Prostate gland (tissue), 2 donors: ENCODE measurements around the gene MICAL1. TPM values are rescaled to one million over a fixed set of nuclear protein-coding genes. Genes with fewer than 3 reads are reported as not detected.
"Not testable (repeated sequence)": the region's sequence is repeated elsewhere in the genome, so short reads cannot be mapped to it uniquely, and the experiment has no call there.

ENCODE experiments used
- DNase-seq: peaks from one replicate; pipeline ENCODE4 v3.0.0-alpha.2; 2019; ENCODE audit warnings: low spot score
- H3K27ac ChIP-seq, 2 donors: fragments of 200-600 bp; sonication (generic); 2 replicates each; pipeline ENCODE4 v1.5.1; 2017 to 2019
- H3K27me3 ChIP-seq: fragments of 200-600 bp; sonication (generic); replicated peaks from 2 replicates; pipeline ENCODE4 v1.5.1; 2019; ENCODE audit not compliant: insufficient read depth
- H3K36me3 ChIP-seq, 2 donors: fragments of 200-600 bp; sonication (generic); 1 replicate in 1 of 2; 2 replicates in 1 of 2; pipeline versions ENCODE4 v1.5.1 to v1.8.1; 2017 to 2019
- H3K4me1 ChIP-seq: fragments of 200-600 bp; sonication (generic); replicated peaks from 2 replicates; pipeline ENCODE4 v1.5.1; 2019
- H3K4me3 ChIP-seq, 2 donors: fragments of 200-600 bp; sonication (generic); 2 replicates each; pipeline ENCODE4 v1.5.1; 2017 to 2019
- H3K9me3 ChIP-seq: fragments of 200-600 bp; sonication (generic); 2 replicates; pipeline ENCODE4 v1.5.1; 2017
- CTCF ChIP-seq, 4 experiments: fragments of 200-600 bp in 2 of 4; fragments of 450-650 bp in 2 of 4; sonication (generic) in 2 of 4; IDR thresholded peaks; 1 replicate in 3 of 4; 2 replicates in 1 of 4; pipeline ENCODE4 v1.5.1; 2016 to 2019; ENCODE audit warnings: antibody characterized with exemption in 4 of 4, mild to moderate bottlenecking in 2 of 4, moderate library complexity in 2 of 4
- POLR2A ChIP-seq: fragments of 450-650 bp; IDR thresholded peaks from one replicate; pipeline ENCODE4 v1.6.1; 2016; ENCODE audit warnings: antibody characterized with exemption, mild to moderate bottlenecking
- POLR2AphosphoS5 ChIP-seq: sonication (generic); formaldehyde crosslinking; IDR thresholded peaks from one replicate; pipeline ENCODE4 v1.6.1; 2017; ENCODE audit warnings: antibody characterized with exemption
- WGBS: methylation state at CpG from one replicate; pipeline ENCODE4 v1.1.5; 2018; 5-methylcytosine and 5-hydroxymethylcytosine counted together
- intact Hi-C: fragments of 100-400 bp; cut with DNase I; formaldehyde crosslinking; loops from one replicate; pipeline ENCODE4 v1.14.2; 2022
- total RNA-seq, 2 donors: library from RNA; depleted of rRNA; stranded (reverse); fragments of >200 nt; gene quantifications; one replicate each; pipeline ENCODE4 v1.1.0, GENCODE V29; 2016

The MICAL1 gene
- total RNA-seq, 2 donors from 2014 or later, result 13.9 to 55.4 TPM

GRCh38 chr6:109466212-109466923 lies 10.8 kb upstream of the MICAL1 start:
- no peak overlapping the region for H3K27ac ChIP-seq
- TF ChIP-seq POLR2AphosphoS5, result no peak
- no peak for TF ChIP-seq POLR2A
- no peak for TF ChIP-seq CTCF (IDR thresholded peaks at IDR 0.05)
- H3K4me1 ChIP-seq, result no peaks in the 10 kb centered on the region
- DNase-seq, result no peak
- intact Hi-C loops, result no loop called here
- no peaks in the 10 kb centered on the region for H3K9me3 ChIP-seq
- H3K27me3 ChIP-seq, result no peaks in the 10 kb centered on the region
- WGBS, result 83% methylated on average over 7 of the region's 7 CpGs
- no peaks in the 10 kb centered on the region for H3K36me3 ChIP-seq
- no peak overlapping the region for H3K4me3 ChIP-seq

GRCh38 chr6:109465772-109466171 lies 10.2 kb upstream of the MICAL1 start:
- intact Hi-C loops, result no loop called here
- no peak for DNase-seq
- Histone ChIP-seq H3K27ac (no peak overlapping the region), H3K4me1 (no peaks in the 10 kb centered on the region), H3K36me3 (no peaks in the 10 kb centered on the region), H3K27me3 (no peaks in the 10 kb centered on the region), H3K4me3 (no peak overlapping the region), H3K9me3 (no peaks in the 10 kb centered on the region)
- WGBS, result 76% methylated on average over 7 of the region's 7 CpGs
- TF ChIP-seq CTCF (IDR thresholded peaks at IDR 0.05) (no peak), POLR2AphosphoS5 (no peak)

DNA sequence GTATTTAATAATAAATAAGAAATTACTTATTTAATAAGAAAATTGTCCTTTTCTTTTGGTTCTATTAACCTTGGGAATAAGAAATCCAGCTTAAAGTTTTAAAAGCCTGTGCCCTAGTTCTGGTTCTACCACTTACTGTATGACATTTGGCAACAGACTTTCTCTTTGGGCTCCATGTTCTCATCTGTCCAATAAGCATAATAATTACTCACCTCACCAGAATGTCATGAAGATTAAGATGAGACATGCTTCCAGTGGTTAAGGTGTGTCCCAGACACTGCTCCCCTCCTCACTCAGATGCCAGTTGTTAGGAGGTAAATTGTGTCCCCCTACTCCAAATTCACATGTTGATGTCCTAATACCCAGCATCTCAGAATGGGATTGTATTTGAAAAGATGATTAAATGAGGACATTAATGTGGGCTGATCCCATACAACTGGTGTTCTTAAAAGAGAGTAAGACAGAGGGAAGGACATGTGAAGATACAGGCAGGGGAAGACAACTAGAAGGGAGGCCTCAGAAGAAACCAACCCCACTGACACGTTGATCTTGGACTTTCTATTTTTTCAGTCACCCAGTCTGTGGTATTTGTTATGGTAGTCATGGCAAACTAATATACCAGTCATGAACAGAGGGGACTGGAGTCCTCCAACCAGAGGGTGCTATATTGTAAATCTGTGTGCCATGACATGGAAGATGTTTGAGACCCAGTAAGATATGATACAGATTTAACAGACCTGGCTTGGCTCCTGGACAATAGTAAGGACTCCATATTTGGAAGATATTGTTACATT lies 6.4 kb upstream of the MICAL1 start:
- H3K27ac ChIP-seq, result no peak overlapping the region
- no peaks in the 10 kb centered on the region for H3K36me3 ChIP-seq
- intact Hi-C loops, result no loop called here
- TF ChIP-seq CTCF (IDR thresholded peaks at IDR 0.05) (no peak), POLR2AphosphoS5 (no peak), POLR2A (no peak)
- WGBS, result 86% methylated on average over 1 of the region's 1 CpG
- no peaks in the 10 kb centered on the region for H3K27me3 ChIP-seq
- no peak for DNase-seq
- H3K9me3 ChIP-seq, result no peaks in the 10 kb centered on the region
- H3K4me1 ChIP-seq, result no peaks in the 10 kb centered on the region
- no peak overlapping the region for H3K4me3 ChIP-seq

DNA sequence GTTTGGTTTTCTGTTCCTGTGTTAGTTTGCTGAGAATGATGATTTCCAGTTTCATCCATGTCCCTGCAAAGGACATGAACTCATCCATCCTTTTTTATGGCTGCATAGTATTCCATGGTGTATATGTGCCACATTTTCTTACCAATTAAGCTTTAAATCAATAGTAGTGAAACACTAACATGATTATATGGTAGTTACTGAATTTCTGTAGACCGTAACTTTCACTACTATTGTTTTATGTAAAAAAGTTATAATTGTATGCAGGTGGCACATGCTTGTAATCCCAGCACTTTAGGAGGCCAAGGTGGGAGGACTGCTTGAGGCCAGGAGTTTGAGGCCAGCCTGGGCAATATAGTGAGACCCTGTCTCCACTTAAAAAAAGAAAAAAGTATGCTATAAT lies 5.6 kb upstream of the MICAL1 start:
- intact Hi-C loops, H3K36me3 ChIP-seq, H3K9me3 ChIP-seq, H3K4me1 ChIP-seq, DNase-seq, H3K4me3 ChIP-seq, H3K27ac ChIP-seq, H3K27me3 ChIP-seq: not testable (repeated sequence)
- WGBS, result 100% methylated on average over 1 of the region's 1 CpG

- Histone ChIP-seq H3K4me3 (no peak overlapping the region), H3K27me3 (no peaks in the 10 kb centered on the region), H3K27ac (no peak overlapping the region), H3K4me1 (no peaks in the 10 kb centered on the region), H3K9me3 (no peaks in the 10 kb centered on the region), H3K36me3 (no peaks in the 10 kb centered on the region)
- TF ChIP-seq CTCF (IDR thresholded peaks at IDR 0.05) (no peak), POLR2AphosphoS5 (no peak), POLR2A (no peak)
- WGBS, result 87% methylated on average over 3 of the region's 3 CpGs
- intact Hi-C loops, result no loop called here
- DNase-seq, result no peak
Measured at GRCh38 chr6:109460161-109460829, 4.7 kb upstream of the MICAL1 start.
